ENCODE data around the gene ARHGAP24. TPM values are rescaled to one million over a fixed set of nuclear protein-coding genes. Genes with fewer than 3 reads are reported as not detected.

Gene ARHGAP24
- total and polyA plus RNA-seq, 12 donors: 0.72 to 53.4 (median 4.4) TPM

- intact Hi-C loops (cut with DNase I): no loop called here
- no peak overlapping the region for H3K27ac ChIP-seq
- no peaks in the 10 kb centered on the region for H3K36me3 ChIP-seq (replicated peaks in 1 of 2)
- H3K4me3 ChIP-seq: no peak overlapping the region
- WGBS, 4 donors: 86 to 93% (median 92%) methylated on average over 1 of the region's 1 CpG
- H3K4me1 ChIP-seq (replicated peaks in 1 of 2): no peaks in the 10 kb centered on the region
- DNase-seq: no peak
- no peaks in the 10 kb centered on the region for H3K27me3 ChIP-seq
- no peaks in the 10 kb centered on the region for H3K9me3 ChIP-seq (replicated peaks in 1 of 3)
- no peak for TF ChIP-seq POLR2A (IDR thresholded peaks at IDR 0.05)
- TF ChIP-seq CTCF (IDR thresholded peaks at IDR 0.05): no peak
Measured at GRCh38 chr4:85886665-85887064, 411.7 kb downstream of the ARHGAP24 start.

DNA sequence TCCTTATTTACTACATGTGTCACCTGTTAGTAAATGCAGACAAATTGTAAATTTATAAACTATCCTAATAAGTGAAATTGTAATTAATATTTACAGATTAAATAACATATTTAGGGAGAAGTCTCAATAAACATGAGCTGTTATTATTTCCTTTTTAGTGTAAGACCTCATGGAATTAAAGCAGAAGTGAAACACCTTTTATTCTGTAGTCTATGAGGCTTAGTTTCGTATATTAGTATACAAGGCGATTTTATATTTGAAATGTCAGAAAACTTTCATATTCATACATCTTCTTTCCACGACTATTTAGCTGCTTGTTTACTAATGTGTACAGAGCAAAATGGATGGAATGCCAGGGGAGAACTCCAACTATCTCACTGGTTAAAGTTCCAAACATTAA lies 414.4 kb downstream of the ARHGAP24 start:
- 65 to 76% (median 70%) methylated on average over 3 of the region's 3 CpGs for WGBS, 4 donors
- intact Hi-C loops (cut with DNase I): no loop called here
- no peaks in the 10 kb centered on the region for H3K27me3 ChIP-seq
- no peaks in the 10 kb centered on the region for H3K9me3 ChIP-seq (replicated peaks in 1 of 3)
- H3K4me1 ChIP-seq (replicated peaks in 1 of 2): no peaks in the 10 kb centered on the region
- H3K27ac ChIP-seq: no peak overlapping the region
- H3K4me3 ChIP-seq: no peak overlapping the region
- DNase-seq: no peak
- TF ChIP-seq CTCF (IDR thresholded peaks at IDR 0.05) (no peak), POLR2A (IDR thresholded peaks at IDR 0.05) (no peak)
- no peaks in the 10 kb centered on the region for H3K36me3 ChIP-seq (replicated peaks in 1 of 2)

DNA sequence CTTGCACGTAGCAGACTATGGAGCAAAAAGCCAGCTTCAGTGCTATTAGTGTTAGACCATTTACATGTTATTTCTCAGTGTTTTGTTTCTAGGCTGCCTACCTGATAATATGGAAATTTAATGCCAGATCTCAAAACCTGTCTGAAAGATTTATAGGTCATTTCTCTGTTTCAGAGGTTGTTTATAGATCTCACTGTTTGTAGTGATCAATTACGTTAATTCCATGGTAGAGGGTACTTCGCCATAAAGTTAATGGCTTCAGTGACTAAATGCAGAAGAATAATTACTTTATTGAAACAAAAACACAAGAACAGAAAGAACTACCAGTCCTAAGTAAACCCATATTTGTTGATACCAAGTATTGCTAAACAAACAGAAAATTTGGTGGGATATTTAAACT lies 420.8 kb downstream of the ARHGAP24 start:
- Histone ChIP-seq H3K9me3 (replicated peaks in 1 of 3) (no peaks in the 10 kb centered on the region), H3K27ac (no peak overlapping the region), H3K4me1 (replicated peaks in 1 of 2) (no peaks in the 10 kb centered on the region), H3K27me3 (no peaks in the 10 kb centered on the region), H3K4me3 (no peak overlapping the region), H3K36me3 (replicated peaks in 1 of 2) (no peaks in the 10 kb centered on the region)
- intact Hi-C loops (cut with DNase I): no loop called here
- WGBS, 4 donors: 79 to 94% (median 85%) methylated on average over 3 of the region's 3 CpGs
- DNase-seq: no peak
- no peak for TF ChIP-seq CTCF (IDR thresholded peaks at IDR 0.05)

- no peak for TF ChIP-seq POLR2A (IDR thresholded peaks at IDR 0.05)
- TF ChIP-seq CTCF (IDR thresholded peaks at IDR 0.05): no peak
- no peak overlapping the region for H3K4me3 ChIP-seq
- no peaks in the 10 kb centered on the region for H3K27me3 ChIP-seq
- no peaks in the 10 kb centered on the region for H3K9me3 ChIP-seq (replicated peaks in 1 of 3)
- intact Hi-C loops (cut with DNase I): no loop called here
- no peaks in the 10 kb centered on the region for H3K36me3 ChIP-seq (replicated peaks in 1 of 2)
- no peaks in the 10 kb centered on the region for H3K4me1 ChIP-seq (replicated peaks in 1 of 2)
- WGBS, 4 donors: 89 to 96% (median 94%) methylated on average over 4 of the region's 4 CpGs
- H3K27ac ChIP-seq: no peak overlapping the region
- no peak for DNase-seq
Measured at GRCh38 chr4:85898231-85898630, 423.3 kb downstream of the ARHGAP24 start.
